PC-3 (cell line): ENCODE results near the gene HDAC5. TPM values are rescaled to one million over a fixed set of nuclear protein-coding genes. Genes with fewer than 3 reads are reported as not detected.

Experiments used
- ATAC-seq: fragments of 200-7000 bp; cut with Tn5 transposase; 2 replicates; pipeline ENCODE4 v1.9.1; 2020; ENCODE audit warnings: mild to moderate bottlenecking, moderate library complexity
- BruUV-seq: library from RNA; stranded (reverse); fragments of 400-500 nt; replicated peaks from 2 replicates; lab custom pipeline; 2021; lab: Mats Ljungman, UMichigan
- CTCF ChIA-PET: fragments of 300-600 bp; sonication (Branson Sonifier 250); formaldehyde crosslinking; loops from one replicate; lab custom pipeline; 2022; ENCODE audit warnings: antibody characterized with exemption; lab: Charles Lee
- POLR2A ChIA-PET: fragments of 300-600 bp; sonication (Branson Sonifier 250); formaldehyde crosslinking; loops from one replicate; lab custom pipeline; 2022; ENCODE audit warnings: antibody characterized with exemption; ENCODE audit not compliant: unreplicated experiment; lab: Charles Lee
- DNase-seq: peaks from one replicate; pipeline ENCODE4 v3.0.0-alpha.2; 2015
- H2AFZ ChIP-seq: fragments of 300-600 bp; sonication (generic); 2 replicates; pipeline ENCODE4 v1.6.0; 2016; ENCODE audit warnings: antibody characterized with exemption, low read length
- H3F3A ChIP-seq: fragments of 300-600 bp; sonication (generic); one replicate; pipeline ENCODE4 v1.6.0; 2017; ENCODE audit warnings: antibody characterized with exemption, low read length, control low read depth, mild to moderate bottlenecking; ENCODE audit not compliant: unreplicated experiment
- H3K27ac ChIP-seq: fragments of 300-600 bp; sonication (generic); 2 replicates; pipeline ENCODE4 v1.5.1; 2016; ENCODE audit warnings: mild to moderate bottlenecking, low read length
- H3K27me3 ChIP-seq: fragments of 300-600 bp; sonication (generic); 2 replicates; pipeline ENCODE4 v1.6.1; 2016; ENCODE audit warnings: low read length, mixed read lengths
- H3K36me3 ChIP-seq: fragments of 300-600 bp; sonication (generic); 2 replicates; pipeline ENCODE4 v1.6.1; 2016; ENCODE audit warnings: low read depth, mixed run types, low read length, mixed read lengths
- H3K4me1 ChIP-seq: fragments of 300-600 bp; sonication (generic); 2 replicates; pipeline ENCODE4 v1.5.1; 2016; ENCODE audit warnings: low read length; ENCODE audit not compliant: insufficient read depth
- H3K4me2 ChIP-seq: fragments of 300-600 bp; sonication (generic); 2 replicates; pipeline ENCODE4 v1.6.0; 2016; ENCODE audit warnings: low read length
- H3K4me3 ChIP-seq: fragments of 300-600 bp; sonication (generic); 2 replicates; pipeline ENCODE4 v1.5.1; 2016; ENCODE audit warnings: mild to moderate bottlenecking, low read length, mixed read lengths
- H3K79me2 ChIP-seq: fragments of 300-600 bp; sonication (generic); 2 replicates; pipeline ENCODE4 v1.6.1; 2017; ENCODE audit warnings: low read length, mixed read lengths
- H3K9ac ChIP-seq: fragments of 300-600 bp; sonication (generic); 2 replicates; pipeline ENCODE4 v1.6.0; 2016; ENCODE audit warnings: mild to moderate bottlenecking, low read length
- H3K9me2 ChIP-seq: fragments of 300-600 bp; sonication (generic); replicated peaks from 2 replicates; pipeline ENCODE4 v1.6.1; 2016; ENCODE audit warnings: mixed run types, low read length, mixed read lengths
- H3K9me3 ChIP-seq: fragments of 300-600 bp; sonication (generic); 2 replicates; pipeline ENCODE4 v1.6.1; 2016; ENCODE audit warnings: low read length, mixed read lengths
- H4K20me1 ChIP-seq: fragments of 300-600 bp; sonication (generic); 2 replicates; pipeline ENCODE4 v1.6.1; 2016; ENCODE audit warnings: low read length, mixed read lengths
- CTCF ChIP-seq: fragments of 300-600 bp; sonication (generic); conservative IDR thresholded peaks from 2 replicates; pipeline ENCODE4 v1.5.1; 2017; ENCODE audit warnings: antibody characterized with exemption, low read depth, mild to moderate bottlenecking, low read length
- EZH2 ChIP-seq: fragments of 300-600 bp; sonication (generic); IDR thresholded peaks from one replicate; pipeline ENCODE4 v1.6.1; 2017; ENCODE audit warnings: antibody characterized with exemption, mild to moderate bottlenecking, low read length; ENCODE audit not compliant: unreplicated experiment
- EZH2phosphoT487 ChIP-seq: fragments of 300-600 bp; sonication (generic); IDR thresholded peaks from 2 replicates; pipeline ENCODE4 v1.6.1; 2018; ENCODE audit warnings: mild to moderate bottlenecking, antibody characterized with exemption, low read length, borderline replicate concordance
- intact Hi-C: fragments of 100-400 bp; cut with micrococcal nuclease; formaldehyde crosslinking; loops from 2 replicates; pipeline ENCODE4 v1.9.0; 2023
- total RNA-seq: library from RNA; depleted of rRNA; stranded (reverse); fragments of >200 nt; gene quantifications from 2 replicates; pipeline ENCODE4 v1.2.3, GENCODE V29; 2014

The HDAC5 gene
- total RNA-seq, 1 experiment from 2014 or later = 39.1 TPM

- POLR2A ChIA-PET = interaction anchor here (0.6 kb wide), 1 partner anchor 39 kb away, joined by 4 read pairs; no protein-coding TSS in a partner anchor
- no peak for DNase-seq
Measured at GRCh38 chr17:44071198-44071520, 52.3 kb downstream of the HDAC5 start.

GRCh38 chr17:44070455-44071197, 52.8 kb downstream of the HDAC5 start, which contains the start of gene G6PC3:
G6PC3 (plus strand) TSS chr17:44070735; CDS start chr17:44070966, 231 bp downstream.
- intact Hi-C loops = loop anchor here (2.0 to 10.0 kb wide), 2 partner anchors 68 to 114 kb away; partner anchors contain the start of gene TMUB2

More at GRCh38 chr17:44071198-44071520, 52.3 kb downstream of the HDAC5 start:
- H3K9me3 ChIP-seq = no peaks in the 10 kb centered on the region
- H3K4me3 ChIP-seq = peak overlapping the region; percentile 70
- H3K79me2 ChIP-seq = peaks cover 40% of the 10 kb centered on the region
- peak overlapping the region; percentile 85 for H3K27ac ChIP-seq
- peak overlapping the region; percentile 88 for H3K4me2 ChIP-seq
- CTCF ChIA-PET = interaction anchor here (0.8 kb wide), 1 partner anchor 45 kb away, joined by 3 read pairs; no protein-coding TSS in a partner anchor
- BruUV-seq = no TSS peak
- peak overlapping the region; percentile 84 for H3K9ac ChIP-seq
- H4K20me1 ChIP-seq = no peaks in the 10 kb centered on the region
- H3K9me2 ChIP-seq = no peaks in the 10 kb centered on the region
- ATAC-seq = no peak
- intact Hi-C loops = loop anchor here (2.0 to 10.0 kb wide), 2 partner anchors 68 to 114 kb away; partner anchors contain the start of gene TMUB2
- no peaks in the 10 kb centered on the region for H3K27me3 ChIP-seq
- H2AFZ ChIP-seq = peak overlapping the region; percentile 74
- H3K4me1 ChIP-seq = peaks cover 26% of the 10 kb centered on the region
- no peaks in the 10 kb centered on the region for H3F3A ChIP-seq
- TF ChIP-seq CTCF (no peak), EZH2 (no peak), EZH2phosphoT487 (no peak)
- peaks cover 9% of the 10 kb centered on the region for H3K36me3 ChIP-seq

More at GRCh38 chr17:44070455-44071197, 52.8 kb downstream of the HDAC5 start, which contains the start of gene G6PC3:
- DNase-seq (peak; percentile 99), ATAC-seq (peak; percentile 79)
- Histone ChIP-seq H3K79me2 (peaks cover 46% of the 10 kb centered on the region), H2AFZ (peak within 1 kb of the TSS; percentile 74), H3F3A (no peaks in the 10 kb centered on the region), H3K4me3 (peak within 1 kb of the TSS; percentile 70), H3K9me3 (no peaks in the 10 kb centered on the region), H4K20me1 (no peaks in the 10 kb centered on the region), H3K4me2 (peak within 1 kb of the TSS; percentile 88), H3K36me3 (peaks cover 4% of the 10 kb centered on the region; the same call in 1 of the 2 replicates), H3K9me2 (no peaks in the 10 kb centered on the region), H3K4me1 (peaks cover 26% of the 10 kb centered on the region), H3K27me3 (no peaks in the 10 kb centered on the region), H3K9ac (peak within 1 kb of the TSS; percentile 84), H3K27ac (peak within 1 kb of the TSS; percentile 85)
- ChIA-PET POLR2A (interaction anchor here (0.6 to 0.7 kb wide), 2 partner anchors 39 to 51 kb away, joined by 4 to 17 read pairs; no protein-coding TSS in a partner anchor), CTCF (interaction anchor here (0.6 kb wide), 1 partner anchor 64 kb away, joined by 4 read pairs; no protein-coding TSS in a partner anchor)
- BruUV-seq = TSS peak; percentile 65
- TF ChIP-seq EZH2 (no peak), EZH2phosphoT487 (no peak), CTCF (no peak)
